NB4 (cell line): ENCODE results near the gene IQGAP2.

Experiments used
- DNase-seq: peaks from one replicate; pipeline ENCODE4 v3.0.0; 2010; ENCODE audit warnings: low read depth
- H3K4me3 ChIP-seq: one replicate; pipeline ENCODE4 v1.5.1; 2011; ENCODE audit warnings: mild to moderate bottlenecking, low read depth, low read length, moderate library complexity
- MAX ChIP-seq: IDR thresholded peaks from 2 replicates; pipeline ENCODE4 v1.6.1; 2011; ENCODE audit warnings: low read depth, low read length
- MYC ChIP-seq: IDR thresholded peaks from 2 replicates; pipeline ENCODE4 v1.6.1; 2011; ENCODE audit warnings: low read depth, low read length
- POLR2A ChIP-seq: IDR thresholded peaks from 2 replicates; pipeline ENCODE4 v1.6.1; 2011; ENCODE audit warnings: mild to moderate bottlenecking; ENCODE audit not compliant: insufficient read length; ENCODE audit errors: extremely low read depth
- TF ChIP-seq, protein P1 (sequence below): IDR thresholded peaks from one replicate; pipeline ENCODE4 v1.5.1; 2012; ENCODE audit warnings: low read depth, low read length

Gene IQGAP2

DNA sequence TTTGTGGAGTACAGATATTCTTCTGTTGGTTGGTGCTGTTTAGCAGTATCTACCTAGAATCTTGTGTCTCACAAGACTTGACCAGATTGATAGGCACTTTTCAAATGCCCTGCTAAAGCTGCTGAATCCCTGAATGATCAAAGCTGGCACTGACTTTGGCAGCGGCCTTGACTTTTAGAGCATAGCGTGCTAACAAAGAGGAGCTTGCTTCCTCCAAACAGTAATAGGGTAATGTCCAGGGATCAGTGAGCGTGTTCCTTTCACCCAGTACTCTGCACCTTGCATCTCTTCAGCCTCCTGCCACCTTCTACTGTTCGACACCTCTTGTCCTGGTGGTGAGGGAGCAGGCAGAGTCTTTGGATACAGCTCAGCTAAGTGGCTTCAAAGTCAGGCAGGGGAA is 100.8 kb downstream of the IQGAP2 start:
- no peak overlapping the region for H3K4me3 ChIP-seq
- DNase-seq: no peak
- TF ChIP-seq MYC (no peak), MAX (no peak), POLR2A (no peak)
- TF ChIP-seq, protein P1, sequence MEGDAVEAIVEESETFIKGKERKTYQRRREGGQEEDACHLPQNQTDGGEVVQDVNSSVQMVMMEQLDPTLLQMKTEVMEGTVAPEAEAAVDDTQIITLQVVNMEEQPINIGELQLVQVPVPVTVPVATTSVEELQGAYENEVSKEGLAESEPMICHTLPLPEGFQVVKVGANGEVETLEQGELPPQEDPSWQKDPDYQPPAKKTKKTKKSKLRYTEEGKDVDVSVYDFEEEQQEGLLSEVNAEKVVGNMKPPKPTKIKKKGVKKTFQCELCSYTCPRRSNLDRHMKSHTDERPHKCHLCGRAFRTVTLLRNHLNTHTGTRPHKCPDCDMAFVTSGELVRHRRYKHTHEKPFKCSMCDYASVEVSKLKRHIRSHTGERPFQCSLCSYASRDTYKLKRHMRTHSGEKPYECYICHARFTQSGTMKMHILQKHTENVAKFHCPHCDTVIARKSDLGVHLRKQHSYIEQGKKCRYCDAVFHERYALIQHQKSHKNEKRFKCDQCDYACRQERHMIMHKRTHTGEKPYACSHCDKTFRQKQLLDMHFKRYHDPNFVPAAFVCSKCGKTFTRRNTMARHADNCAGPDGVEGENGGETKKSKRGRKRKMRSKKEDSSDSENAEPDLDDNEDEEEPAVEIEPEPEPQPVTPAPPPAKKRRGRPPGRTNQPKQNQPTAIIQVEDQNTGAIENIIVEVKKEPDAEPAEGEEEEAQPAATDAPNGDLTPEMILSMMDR: no peak

DNA sequence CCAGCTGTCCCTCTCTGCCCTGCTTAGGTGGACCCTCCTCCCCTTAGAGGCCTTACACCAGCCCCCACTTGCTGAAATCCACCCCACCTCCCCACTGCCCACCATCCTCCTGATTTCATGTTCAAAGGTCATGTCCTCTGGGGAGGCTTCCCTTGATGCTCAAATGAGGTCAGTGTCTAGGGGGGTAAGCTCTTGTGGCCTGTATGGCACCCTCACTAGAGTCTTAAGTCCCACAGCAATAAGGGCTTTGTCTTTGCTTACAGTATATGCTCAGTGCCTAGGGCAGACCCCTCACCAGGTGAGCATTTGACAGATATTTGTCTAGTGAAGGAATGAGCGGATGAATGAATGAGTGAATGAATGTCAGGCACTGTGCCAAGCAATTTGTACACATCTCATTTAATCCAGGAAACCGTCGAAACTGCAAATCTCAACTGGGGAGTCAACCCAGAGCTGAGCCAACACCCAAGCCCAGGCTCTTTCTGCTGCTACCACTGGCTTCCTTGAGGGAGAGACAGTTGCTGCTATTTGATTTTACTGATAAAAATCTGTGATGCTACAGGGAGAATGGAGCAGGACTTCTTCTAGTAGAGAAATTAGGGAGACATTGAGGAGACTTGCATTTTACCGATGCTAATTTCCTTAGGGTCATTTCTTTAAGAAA is 101.9 kb downstream of the IQGAP2 start:
- no peak overlapping the region for H3K4me3 ChIP-seq
- no peak for DNase-seq
- TF ChIP-seq MYC (no peak), POLR2A (no peak), MAX (no peak)
- TF ChIP-seq, protein P1: no peak

DNA sequence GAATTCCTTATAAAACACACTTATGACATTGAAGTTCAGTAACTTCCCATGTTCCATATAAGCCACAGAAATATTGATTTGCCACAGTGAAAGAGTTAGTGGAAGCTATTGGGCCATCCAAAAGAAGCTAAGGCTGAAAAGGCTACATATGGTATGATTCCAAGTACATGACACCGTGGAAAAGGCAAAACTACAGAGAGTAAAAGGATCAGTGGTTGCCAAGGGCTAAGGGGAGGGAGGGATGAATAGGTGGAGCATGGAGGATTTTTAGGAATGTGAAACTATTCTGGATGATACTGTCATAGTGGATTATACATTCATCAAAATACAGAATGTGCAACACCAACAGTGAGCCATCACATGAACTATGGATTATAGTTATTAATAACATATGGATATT is 110.4 kb downstream of the IQGAP2 start:
- TF ChIP-seq MAX (no peak), POLR2A (no peak), MYC (no peak)
- TF ChIP-seq, protein P1: no peak

DNA sequence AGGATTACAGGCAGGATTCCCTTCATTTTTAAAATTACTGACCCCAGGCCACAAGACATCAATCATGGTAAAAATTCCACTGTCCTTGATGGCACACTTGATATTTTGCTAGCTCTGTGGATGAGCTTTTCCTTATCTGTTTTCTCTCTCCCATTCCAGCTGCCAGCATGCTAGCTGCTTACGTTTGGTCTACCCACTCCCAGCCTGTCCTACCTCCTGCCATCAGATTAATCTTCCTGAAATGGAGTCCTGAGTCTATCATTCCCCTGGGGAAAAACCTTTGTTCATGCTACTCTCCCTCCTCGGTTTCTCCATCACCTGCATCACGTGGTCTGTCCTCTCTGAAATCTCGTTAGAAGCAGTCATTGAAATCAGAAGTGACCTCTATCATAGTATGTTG is 111.2 kb downstream of the IQGAP2 start:
- no peak for DNase-seq
- TF ChIP-seq POLR2A: no peak
- TF ChIP-seq MAX: no peak
- TF ChIP-seq MYC: no peak
- TF ChIP-seq, protein P1: no peak
- H3K4me3 ChIP-seq: no peak overlapping the region

More for the DNA sequence above, 110.4 kb downstream of the IQGAP2 start:
- no peak overlapping the region for H3K4me3 ChIP-seq
- no peak for DNase-seq

DNA sequence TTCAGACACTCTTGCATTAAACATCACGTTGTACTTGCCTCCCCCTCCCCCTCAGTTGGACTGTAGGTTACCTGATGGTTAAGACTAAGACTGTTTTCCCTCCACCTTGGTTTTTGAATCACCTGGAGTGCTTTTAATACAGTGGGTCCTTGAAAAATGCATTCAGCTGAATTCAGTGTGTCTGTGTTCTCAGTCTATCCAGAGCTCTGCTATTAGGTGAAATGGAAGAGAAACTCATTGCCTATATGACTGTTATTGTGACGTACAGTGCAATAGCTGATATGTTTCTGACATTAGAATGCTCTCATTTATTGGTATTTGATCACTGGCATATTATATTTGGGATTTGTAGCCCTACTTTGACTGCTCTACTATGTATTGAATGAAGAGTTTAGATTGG is 111.6 kb downstream of the IQGAP2 start:
- no peak for DNase-seq
- no peak for TF ChIP-seq MYC
- no peak for TF ChIP-seq POLR2A
- TF ChIP-seq, protein P1: no peak
- no peak for TF ChIP-seq MAX
- no peak overlapping the region for H3K4me3 ChIP-seq
